Astrocyte of the spinal cord (primary cell): ENCODE results near the gene S100A8.
A peak's percentile ranks its signal among the peaks of the same experiment; 100 is the strongest.
"Not testable (repeated sequence)": the region's sequence is repeated elsewhere in the genome, so short reads cannot be mapped to it uniquely, and the experiment has no call there.

ENCODE experiments used
- DNase-seq: peaks from one replicate; pipeline ENCODE4 v3.0.0; 2011; ENCODE audit warnings: low read depth, low spot score
- H3K4me3 ChIP-seq: 2 replicates; pipeline ENCODE4 v1.5.1; 2011; ENCODE audit warnings: low read depth, mild to moderate bottlenecking, low read length, moderate library complexity
- in situ Hi-C: cut with HindIII; loops from 2 replicates; pipeline ENCODE4 v1.10.0; 2017; ENCODE audit warnings: low sequenced_read_pairs
- TF ChIP-seq, protein P1 (sequence below): IDR thresholded peaks from 2 replicates; pipeline ENCODE4 v1.5.1; 2012; ENCODE audit warnings: low read depth, mild to moderate bottlenecking, low read length, inconsistent platforms

S100A8 gene

DNA sequence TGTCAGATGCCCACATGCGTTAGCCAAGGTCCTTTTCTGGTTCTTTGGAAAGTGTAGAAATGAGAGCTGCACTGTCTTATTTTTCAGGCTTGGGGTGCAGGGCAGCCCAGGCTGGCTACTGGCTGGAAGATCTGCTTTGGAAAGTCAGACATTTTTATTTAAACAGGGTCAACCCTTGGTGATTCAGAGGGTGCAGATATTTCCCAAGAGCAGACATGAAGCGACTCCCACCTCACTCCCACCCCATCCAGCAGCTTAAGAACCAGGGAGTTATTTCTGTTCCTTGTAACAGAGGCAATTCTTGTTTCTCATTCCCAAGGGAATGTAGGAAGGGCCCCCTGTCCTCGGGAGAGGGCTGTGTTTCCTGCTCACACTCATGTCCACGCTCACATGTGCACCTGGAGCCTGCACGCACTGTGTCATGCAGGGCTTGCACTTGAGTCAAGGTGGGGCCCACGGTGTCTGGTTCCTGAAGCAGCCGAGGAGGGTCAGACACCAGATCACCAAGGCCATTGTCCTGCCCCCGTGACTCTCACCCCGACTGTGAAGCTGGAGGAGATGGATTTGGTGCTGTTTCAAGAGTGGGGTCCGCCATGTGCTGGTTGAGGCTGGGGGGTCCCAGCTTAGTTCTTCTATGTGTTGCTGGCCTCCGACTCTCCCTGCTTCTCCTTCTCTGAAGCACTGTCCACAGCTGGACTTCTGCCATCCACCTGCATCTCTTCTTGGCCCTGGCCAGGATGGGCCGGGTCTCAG, 26.4 kb upstream of the S100A8 start:
- TF ChIP-seq, protein P1, sequence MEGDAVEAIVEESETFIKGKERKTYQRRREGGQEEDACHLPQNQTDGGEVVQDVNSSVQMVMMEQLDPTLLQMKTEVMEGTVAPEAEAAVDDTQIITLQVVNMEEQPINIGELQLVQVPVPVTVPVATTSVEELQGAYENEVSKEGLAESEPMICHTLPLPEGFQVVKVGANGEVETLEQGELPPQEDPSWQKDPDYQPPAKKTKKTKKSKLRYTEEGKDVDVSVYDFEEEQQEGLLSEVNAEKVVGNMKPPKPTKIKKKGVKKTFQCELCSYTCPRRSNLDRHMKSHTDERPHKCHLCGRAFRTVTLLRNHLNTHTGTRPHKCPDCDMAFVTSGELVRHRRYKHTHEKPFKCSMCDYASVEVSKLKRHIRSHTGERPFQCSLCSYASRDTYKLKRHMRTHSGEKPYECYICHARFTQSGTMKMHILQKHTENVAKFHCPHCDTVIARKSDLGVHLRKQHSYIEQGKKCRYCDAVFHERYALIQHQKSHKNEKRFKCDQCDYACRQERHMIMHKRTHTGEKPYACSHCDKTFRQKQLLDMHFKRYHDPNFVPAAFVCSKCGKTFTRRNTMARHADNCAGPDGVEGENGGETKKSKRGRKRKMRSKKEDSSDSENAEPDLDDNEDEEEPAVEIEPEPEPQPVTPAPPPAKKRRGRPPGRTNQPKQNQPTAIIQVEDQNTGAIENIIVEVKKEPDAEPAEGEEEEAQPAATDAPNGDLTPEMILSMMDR = no peak
- DNase-seq = no peak
- in situ Hi-C loops = no loop called here
- no peak overlapping the region for H3K4me3 ChIP-seq

DNA sequence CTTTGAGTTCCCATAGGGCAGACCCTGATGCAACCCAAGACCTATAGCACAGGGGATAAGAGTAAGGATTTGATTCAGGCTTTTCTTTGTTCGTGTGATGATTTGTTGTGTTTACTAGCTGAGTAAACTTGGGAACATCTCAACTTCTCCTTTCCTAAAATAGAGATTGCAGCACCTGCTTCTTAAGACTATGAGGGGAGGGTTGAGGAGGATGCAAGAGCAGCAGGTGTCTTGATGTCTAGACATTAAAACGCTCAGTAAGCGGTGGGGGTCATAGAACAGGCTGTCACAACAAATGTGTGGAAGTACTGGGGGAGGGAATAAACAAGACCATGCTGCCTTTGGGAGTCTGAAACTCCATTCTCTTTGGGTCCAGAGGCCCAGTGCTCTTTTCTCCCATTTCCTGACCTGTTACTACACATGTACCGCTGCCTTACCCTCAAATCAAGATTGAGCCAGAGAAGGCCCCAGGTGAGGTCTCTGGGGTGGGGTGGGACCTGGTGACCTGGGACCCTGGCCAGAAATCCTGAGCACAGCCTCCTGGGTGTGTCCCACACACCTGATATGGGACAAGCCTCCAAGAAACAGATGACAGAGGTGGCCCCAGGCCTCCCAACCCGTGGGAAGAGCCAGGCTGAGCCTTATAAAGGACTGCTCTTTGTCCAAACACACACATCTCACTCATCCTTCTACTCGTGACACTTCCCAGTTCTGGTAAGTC, 25.1 kb upstream of the S100A8 start, which contains the start of gene S100A7A:
S100A7A (plus strand) TSS at position 671 of the 721 bp plus-strand sequence. CDS start 1,563 bp downstream, outside the sequence.
- TF ChIP-seq, protein P1 = no peak
- in situ Hi-C loops = no loop called here
- no peak for DNase-seq
- H3K4me3 ChIP-seq = no peak within 1 kb of the TSS

DNA sequence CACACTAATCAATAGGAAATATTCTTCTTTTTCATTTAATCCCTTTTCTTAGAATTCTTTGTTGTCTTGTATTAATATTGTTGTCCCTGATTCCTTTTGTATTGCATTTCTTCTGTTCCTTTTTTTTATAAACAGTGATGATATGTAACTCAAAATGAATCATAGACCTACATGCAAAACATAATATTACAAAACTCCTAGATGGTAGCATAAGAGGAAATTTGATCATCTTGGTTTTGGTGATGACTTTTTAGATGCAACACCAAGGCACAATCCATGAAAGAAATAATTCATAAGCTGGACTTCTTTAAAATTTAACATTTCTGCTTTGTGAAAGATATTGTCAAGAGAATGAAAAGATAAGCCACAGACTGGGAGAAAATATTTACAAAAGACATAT, 23.1 kb upstream of the S100A8 start:
- in situ Hi-C loops, DNase-seq, H3K4me3 ChIP-seq: not testable (repeated sequence)

DNA sequence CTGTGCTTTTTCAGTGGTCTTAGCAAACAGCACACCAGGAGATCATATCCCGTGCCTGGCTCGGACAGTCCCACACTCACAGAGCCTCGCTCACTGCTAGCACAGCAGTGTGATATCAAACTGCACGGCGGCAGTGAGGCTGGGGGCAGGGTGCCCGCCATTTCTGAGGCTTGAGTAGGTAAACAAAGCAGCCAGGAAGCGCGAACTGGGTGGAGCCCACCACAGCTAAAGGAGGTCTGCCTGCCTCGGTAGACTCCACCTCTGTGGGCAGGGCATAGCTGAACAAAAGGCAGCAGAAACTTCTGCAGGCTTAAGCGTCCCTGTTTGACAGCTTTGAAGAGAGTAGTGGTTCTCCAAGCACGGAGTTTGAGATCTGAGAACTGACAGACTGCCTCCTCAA, 16.4 kb upstream of the S100A8 start:
- H3K4me3 ChIP-seq, in situ Hi-C loops, DNase-seq: not testable (repeated sequence)

DNA sequence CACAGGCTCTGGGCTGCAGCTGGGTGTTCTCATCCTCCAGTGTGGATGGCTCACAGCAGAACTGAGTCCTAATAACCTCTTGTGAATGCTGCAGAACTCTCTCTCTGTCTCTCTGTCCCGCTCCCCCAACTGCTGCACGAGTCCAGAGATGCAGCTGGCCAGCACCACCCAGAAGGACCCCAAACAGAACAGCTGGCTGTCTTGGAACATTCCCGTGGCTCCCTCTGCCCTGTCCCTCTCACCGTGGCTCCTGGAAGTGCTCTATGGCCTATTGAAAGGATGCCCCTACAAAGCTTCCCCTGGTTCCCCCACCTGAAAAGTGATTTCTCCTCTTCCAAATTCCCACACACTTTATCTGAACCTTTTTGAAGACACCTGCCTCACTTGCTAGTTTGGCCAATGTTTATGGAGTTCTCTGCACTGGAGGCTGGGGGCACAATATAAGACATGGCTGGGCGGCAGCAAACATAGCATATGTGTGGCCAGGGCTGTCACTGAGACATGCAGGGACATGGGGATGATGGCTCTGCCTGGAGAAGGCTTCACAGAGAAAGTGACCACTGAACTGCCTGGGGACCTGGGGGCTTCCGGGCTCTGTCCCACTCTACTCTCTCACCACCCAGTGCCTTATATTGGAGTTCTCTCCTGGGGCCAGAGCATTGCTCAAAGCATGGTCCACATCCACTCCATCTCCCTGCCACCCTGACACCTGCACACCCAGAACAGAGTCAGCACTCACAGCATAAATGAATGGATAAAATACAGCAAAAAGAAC, 15.1 kb upstream of the S100A8 start:
- H3K4me3 ChIP-seq, DNase-seq, in situ Hi-C loops: not testable (repeated sequence)

DNA sequence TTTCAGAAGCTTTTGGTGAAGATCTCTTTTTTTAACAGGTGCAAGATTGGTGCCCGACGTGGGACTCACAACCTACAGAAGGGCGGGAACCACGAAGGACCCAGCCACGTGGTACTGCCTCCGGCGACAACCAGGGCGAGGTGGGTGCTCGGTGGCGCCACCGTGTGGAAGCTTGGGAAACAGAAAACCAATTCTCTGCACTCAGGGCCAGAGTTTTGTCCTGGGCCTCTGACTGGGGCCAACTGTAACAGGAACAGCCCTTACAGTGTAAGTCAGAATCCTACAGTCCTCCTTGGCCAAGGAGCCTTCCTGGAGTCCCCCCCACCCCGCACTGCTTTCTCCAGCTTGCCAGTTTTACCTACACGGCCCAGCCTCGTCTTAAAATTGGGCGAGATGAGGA, 13.9 kb upstream of the S100A8 start:
- in situ Hi-C loops = no loop called here
- no peak for DNase-seq
- no peak overlapping the region for H3K4me3 ChIP-seq
- TF ChIP-seq, protein P1 = peak; percentile 26

DNA sequence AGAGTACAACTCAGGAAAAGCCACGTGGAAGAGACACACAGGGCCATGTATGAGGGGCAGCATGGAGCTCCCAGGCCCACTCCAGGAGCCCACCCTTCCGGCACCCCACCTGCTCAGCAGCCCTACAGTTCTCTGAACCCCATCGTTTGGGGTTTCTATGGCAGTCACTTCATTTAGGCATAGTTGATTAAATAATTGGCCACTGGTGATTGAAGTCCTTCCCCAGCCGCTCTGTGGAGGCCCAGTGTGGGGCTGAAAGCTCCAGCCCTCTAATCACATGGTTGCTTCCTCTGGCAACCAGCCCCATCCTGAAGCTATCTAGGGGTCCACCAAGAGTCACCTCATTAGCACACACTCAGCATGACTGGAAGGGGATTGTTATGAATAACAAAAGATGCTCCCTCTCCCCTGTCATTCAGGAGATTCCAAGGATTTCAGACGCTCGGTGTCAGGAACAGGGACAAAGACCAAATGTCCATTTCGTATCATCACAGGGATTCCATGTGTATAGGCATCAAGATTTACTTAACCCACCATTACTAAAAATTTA, 13.3 kb upstream of the S100A8 start:
- DNase-seq = no peak
- TF ChIP-seq, protein P1 = no peak
- in situ Hi-C loops = no loop called here
- H3K4me3 ChIP-seq = no peak overlapping the region
